Measurements from ENCODE around the gene PPP2R3B. TPM values are rescaled to one million over a fixed set of nuclear protein-coding genes. Genes with fewer than 3 reads are reported as not detected.

Gene PPP2R3B
- polyA plus RNA-seq, 1 experiment: 4.8 TPM

GRCh38 chrX:312621-313331 is 73.9 kb downstream of the PPP2R3B start:
- H3K4me3 ChIP-seq (ENCODE audit: low read depth, low read length): no peak overlapping the region
- ChIA-PET CTCF (no interaction called here), POLR2A (no interaction called here)
- no peaks in the 10 kb centered on the region for H3K27me3 ChIP-seq (ENCODE audit: control insufficient read depth, insufficient read depth, low read length)
- TF ChIP-seq, protein P1, sequence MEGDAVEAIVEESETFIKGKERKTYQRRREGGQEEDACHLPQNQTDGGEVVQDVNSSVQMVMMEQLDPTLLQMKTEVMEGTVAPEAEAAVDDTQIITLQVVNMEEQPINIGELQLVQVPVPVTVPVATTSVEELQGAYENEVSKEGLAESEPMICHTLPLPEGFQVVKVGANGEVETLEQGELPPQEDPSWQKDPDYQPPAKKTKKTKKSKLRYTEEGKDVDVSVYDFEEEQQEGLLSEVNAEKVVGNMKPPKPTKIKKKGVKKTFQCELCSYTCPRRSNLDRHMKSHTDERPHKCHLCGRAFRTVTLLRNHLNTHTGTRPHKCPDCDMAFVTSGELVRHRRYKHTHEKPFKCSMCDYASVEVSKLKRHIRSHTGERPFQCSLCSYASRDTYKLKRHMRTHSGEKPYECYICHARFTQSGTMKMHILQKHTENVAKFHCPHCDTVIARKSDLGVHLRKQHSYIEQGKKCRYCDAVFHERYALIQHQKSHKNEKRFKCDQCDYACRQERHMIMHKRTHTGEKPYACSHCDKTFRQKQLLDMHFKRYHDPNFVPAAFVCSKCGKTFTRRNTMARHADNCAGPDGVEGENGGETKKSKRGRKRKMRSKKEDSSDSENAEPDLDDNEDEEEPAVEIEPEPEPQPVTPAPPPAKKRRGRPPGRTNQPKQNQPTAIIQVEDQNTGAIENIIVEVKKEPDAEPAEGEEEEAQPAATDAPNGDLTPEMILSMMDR (IDR thresholded peaks at IDR 0.05; ENCODE audit: low read depth, low read length): no peak
- DNase-seq (ENCODE audit: low read depth, low spot score): no peak
- H3K9me3 ChIP-seq (ENCODE audit: control insufficient read depth, insufficient read depth, low read length): peaks cover under 1% of the 10 kb centered on the region; the same call in 1 of the 2 replicates
- no peak overlapping the region for H3K27ac ChIP-seq (ENCODE audit: low read depth, low read length)

GRCh38 chrX:311156-312129 is 75.3 kb downstream of the PPP2R3B start:
- TF ChIP-seq, protein P1 (IDR thresholded peaks at IDR 0.05; ENCODE audit: low read depth, low read length): no peak
- DNase-seq (ENCODE audit: low read depth, low spot score): no peak
- no peak overlapping the region for H3K4me3 ChIP-seq (ENCODE audit: low read depth, low read length)
- H3K9me3 ChIP-seq (ENCODE audit: control insufficient read depth, insufficient read depth, low read length): peaks cover 3% of the 10 kb centered on the region; the same call in 1 of the 2 replicates
- no peaks in the 10 kb centered on the region for H3K27me3 ChIP-seq (ENCODE audit: control insufficient read depth, insufficient read depth, low read length)
- no peak overlapping the region for H3K27ac ChIP-seq (ENCODE audit: low read depth, low read length)
- CTCF ChIA-PET: no interaction called here
- POLR2A ChIA-PET: no interaction called here

DNA sequence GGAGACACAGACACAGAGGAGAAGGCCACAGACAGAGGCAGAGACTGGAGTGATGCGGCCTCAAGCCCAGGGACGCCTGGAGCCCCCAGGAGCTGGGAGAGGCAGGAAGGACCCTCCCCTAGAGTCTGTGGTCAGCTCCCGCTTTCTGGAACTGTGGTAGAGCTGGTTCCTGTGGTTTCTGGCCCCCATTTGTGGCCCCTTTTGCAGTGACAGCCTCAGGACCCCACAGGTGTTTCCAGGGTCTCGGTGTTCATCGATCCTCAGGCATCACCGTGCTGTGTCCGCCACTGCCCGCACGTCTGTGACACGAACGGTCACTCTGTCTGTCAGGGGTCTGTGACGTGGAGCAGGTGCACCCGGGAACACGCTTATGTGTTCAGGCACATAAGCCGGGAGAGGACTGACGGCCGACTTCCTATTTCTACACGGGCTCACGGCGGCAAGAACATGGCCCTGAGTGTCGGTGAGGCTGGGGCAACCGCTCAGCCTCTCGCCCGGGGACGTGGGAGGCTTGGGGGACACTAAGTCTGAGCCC is 76.0 kb downstream of the PPP2R3B start:
- H3K27me3 ChIP-seq (ENCODE audit: control insufficient read depth, insufficient read depth, low read length): no peaks in the 10 kb centered on the region
- ChIA-PET CTCF (no interaction called here), POLR2A (no interaction called here)
- H3K9me3 ChIP-seq (ENCODE audit: control insufficient read depth, insufficient read depth, low read length): peaks cover 3% of the 10 kb centered on the region; the same call in 1 of the 2 replicates
- DNase-seq (ENCODE audit: low read depth, low spot score): no peak
- H3K27ac ChIP-seq (ENCODE audit: low read depth, low read length): no peak overlapping the region
- no peak overlapping the region for H3K4me3 ChIP-seq (ENCODE audit: low read depth, low read length)
- TF ChIP-seq, protein P1 (IDR thresholded peaks at IDR 0.05; ENCODE audit: low read depth, low read length): no peak

DNA sequence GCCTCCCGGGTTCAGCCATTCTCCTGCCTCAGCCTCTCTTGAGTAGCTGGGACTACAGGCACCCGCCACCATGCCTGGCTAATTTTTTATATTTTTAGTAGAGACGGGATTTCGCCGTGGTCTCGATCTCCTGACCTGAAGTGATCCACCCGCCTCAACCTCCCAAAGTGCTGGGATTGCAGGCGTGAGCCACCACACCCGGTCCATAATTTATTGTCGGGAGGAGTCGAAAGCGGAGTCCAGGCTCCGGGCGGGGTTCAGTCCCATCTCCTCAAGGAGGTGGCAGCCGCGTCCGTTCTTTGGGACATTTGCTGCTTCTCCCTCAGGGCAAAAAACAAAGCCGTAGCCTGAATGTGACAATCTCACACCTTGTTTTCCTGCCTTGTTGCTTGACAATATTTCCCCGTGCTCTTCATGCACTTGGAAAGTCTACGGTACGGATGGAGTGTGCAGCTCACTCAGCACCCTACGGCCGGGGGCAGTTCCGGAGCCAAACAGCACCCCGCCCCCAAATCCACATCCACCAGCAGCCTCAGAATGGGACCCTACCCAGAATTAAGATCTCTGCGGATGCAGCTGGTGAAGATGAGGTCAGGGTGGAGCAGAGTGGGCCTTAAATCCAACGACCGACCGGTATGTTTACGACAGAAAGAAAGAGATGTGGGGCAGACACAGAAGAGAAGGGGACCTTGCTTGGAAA is 77.7 kb downstream of the PPP2R3B start:
- TF ChIP-seq, protein P1 (IDR thresholded peaks at IDR 0.05; ENCODE audit: low read depth, low read length): no peak
- ChIA-PET POLR2A (no interaction called here), CTCF (no interaction called here)
- DNase-seq (ENCODE audit: low read depth, low spot score): no peak
- H3K4me3 ChIP-seq (ENCODE audit: low read depth, low read length): no peak overlapping the region
- H3K27me3 ChIP-seq (ENCODE audit: control insufficient read depth, insufficient read depth, low read length): no peaks in the 10 kb centered on the region
- H3K27ac ChIP-seq (ENCODE audit: low read depth, low read length): no peak overlapping the region
- peaks cover 10% of the 10 kb centered on the region; the same call in 1 of the 2 replicates for H3K9me3 ChIP-seq (ENCODE audit: control insufficient read depth, insufficient read depth, low read length)

Measured in AG04450 (cell line).